Fibroblast of skin of back (primary cell): ENCODE measurements around the gene TLE6.
"Not testable (repeated sequence)": the region's sequence is repeated elsewhere in the genome, so short reads cannot be mapped to it uniquely, and the experiment has no call there.

Experiments
- DNase-seq: peaks from one replicate; pipeline ENCODE4 v3.0.0-alpha.2; 2013

Gene TLE6

DNA sequence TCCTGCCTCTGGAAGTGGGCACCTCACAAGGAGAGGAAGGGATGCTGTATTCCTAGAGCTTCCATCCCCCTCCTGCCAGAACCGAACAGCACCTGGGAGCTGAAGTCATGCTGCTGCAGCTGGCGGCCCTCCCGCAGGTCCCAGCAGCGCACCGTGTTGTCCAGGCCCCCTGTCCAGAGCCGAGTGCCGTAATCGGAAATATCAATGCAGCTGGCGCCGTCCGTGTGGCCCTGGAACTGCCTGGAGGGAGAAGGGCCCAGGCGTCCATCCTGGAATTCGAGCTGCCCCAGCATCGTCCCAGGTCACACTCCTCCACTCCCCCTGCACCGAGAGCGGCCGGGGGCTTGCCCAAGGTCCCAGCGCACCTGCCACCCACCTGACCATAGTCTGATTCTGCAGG lies 28.0 kb downstream of the TLE6 start:
- DNase-seq: no peak

GRCh38 chr19:3006075-3006767 lies 28.9 kb downstream of the TLE6 start:
- DNase-seq: no peak

GRCh38 chr19:3007975-3008374 lies 30.6 kb downstream of the TLE6 start:
- no peak for DNase-seq

GRCh38 chr19:3008994-3009393 lies 31.6 kb downstream of the TLE6 start:
- DNase-seq: no peak

DNA sequence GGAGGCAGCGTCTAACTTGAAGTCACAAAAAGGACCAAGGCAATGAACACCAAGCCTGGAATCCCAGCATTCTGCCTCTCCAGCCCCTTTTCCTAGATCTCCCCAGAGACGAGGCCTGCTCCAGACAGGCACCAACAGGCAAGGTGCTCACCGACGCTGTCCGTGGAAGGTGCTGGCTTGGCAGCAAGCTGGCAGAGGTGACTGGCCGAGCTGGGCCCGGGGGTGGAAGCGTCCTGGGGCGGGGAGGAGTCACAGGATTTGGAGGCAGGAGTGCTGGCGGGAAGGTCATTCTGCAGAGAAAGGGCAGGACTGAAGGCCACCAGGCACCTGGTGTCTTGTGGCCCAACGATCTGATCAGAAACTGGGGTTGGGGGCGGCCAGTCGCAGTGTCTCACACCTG lies 33.5 kb downstream of the TLE6 start:
- DNase-seq: no peak

- DNase-seq: not testable (repeated sequence)
Measured at GRCh38 chr19:3012059-3012458, 34.7 kb downstream of the TLE6 start.

DNA sequence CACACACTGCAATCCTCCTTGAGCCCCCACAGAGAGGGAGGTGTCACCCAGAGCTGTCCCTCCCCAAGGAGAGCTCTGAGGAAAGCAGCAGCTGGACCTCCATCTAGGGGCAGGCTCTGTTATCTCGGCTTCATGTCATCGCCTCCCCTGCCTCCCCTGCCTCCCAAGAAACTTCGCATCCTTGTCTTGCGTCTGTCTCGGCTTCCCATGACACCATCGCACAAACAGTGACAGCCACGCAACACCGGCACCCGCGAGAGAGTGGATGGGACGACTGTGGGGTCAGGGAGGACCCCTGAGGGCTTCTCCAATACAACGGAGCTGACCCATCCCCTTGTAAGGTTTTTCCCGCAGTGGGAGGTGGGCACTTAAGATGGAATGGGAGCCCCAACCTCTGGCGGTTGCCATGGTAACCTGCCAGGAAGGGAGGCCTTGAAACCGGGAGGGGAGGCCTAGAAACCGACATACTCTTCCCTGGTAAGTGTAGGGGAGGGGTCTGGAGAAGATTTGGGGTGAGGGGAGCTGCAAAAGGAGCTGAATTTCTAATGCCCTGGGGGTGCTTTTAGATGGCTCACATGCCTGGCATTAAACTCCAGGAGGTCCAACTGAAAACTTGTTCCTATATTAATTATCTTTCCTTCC lies 35.4 kb downstream of the TLE6 start:
- no peak for DNase-seq

DNA sequence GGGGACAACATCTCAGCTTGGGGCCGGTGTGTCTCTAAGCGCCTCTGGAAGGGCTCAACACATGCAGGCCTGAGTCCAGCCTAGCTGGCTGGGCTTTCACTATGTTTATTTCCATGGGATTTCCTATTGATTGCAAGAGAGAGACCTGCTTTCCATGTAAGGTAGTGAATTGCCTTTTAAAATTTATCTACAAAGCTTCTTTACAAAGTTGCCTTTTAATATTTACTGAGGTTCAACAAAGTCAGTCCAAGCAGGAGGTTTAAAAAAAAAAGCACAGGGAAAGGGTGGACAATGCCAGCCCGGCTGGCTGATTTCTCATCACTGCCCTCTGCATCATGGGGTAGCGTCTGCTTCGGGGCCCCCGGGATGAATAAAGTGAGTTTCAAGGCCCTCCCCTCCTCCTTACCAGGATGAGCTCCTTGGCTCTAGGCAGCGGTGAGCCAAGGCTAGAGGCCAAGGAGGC lies 35.9 kb downstream of the TLE6 start:
- no peak for DNase-seq

DNA sequence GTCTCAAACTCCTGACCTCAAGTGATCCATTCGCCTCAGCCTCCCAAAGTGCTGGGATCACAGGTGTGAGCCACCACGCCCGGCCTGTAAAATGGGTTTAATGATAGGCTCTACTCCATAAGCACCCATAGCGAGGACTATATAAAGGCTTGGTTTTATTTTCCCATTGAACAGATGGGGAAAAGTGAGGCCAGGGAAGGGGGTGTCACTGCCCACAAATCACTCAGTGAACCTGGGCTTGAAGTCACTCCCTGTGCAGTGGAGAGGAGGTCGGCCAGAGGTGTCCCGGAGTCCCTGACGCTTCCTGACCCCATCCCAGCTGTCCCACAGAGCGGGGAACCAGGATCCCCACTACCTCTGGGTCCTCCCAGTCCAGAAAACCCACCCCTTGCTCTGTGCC lies 36.8 kb downstream of the TLE6 start:
- no peak for DNase-seq

GRCh38 chr19:3015126-3016057 lies 38.0 kb downstream of the TLE6 start:
- no peak for DNase-seq

- no peak for DNase-seq
Measured at GRCh38 chr19:3017923-3018322, 40.6 kb downstream of the TLE6 start.

DNA sequence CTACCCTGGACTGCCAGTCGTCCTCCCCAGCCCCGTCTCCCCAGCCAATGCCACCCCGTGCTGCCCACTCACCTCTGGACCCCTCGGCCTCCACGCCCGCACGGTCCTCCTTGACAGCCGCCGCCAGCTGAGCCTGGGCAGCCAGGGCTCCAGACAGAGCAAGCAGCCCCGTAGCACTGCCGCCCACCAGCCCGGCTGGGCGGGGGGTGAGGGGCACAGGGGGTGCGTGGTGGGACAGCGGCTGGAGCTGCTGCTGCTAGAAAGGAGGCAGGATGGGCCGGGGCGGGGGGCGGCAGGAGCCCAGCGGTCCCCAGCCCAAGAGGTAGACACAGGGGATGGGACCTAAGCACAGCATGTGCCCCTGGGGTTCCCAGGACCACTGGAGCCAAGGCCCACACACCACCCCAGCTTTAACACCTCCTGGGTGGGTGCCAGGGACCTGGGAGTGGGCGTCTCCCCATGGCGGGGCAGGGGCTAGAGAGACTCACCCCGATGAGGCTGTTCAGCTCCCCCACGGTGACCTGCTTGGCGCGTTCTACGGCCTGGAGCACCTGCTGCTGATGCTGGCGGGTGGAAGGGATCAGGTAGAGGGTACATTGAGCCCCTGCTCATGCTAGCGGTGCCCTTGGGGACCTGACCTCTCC lies 42.0 kb downstream of the TLE6 start:
- no peak for DNase-seq

- no peak for DNase-seq
Measured at GRCh38 chr19:3020321-3020960, 43.1 kb downstream of the TLE6 start.

DNA sequence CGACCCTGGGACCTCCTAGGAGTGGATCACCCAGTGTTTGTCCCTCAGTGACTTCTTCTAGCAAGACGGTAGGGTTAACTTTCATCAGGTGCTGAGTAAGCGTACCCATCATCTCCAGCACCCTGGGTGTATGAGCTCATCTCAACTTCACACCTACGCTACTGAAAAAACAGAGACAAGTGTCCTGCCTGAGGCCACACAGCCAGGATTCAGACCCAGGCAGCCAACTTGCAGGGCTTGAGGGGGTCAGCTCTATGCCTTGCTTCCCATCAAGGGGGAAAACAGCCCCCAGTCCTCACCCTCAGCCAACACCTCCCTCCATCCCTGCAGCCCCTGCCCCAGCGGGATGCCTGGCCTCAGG lies 47.1 kb downstream of the TLE6 start:
- DNase-seq: no peak

DNA sequence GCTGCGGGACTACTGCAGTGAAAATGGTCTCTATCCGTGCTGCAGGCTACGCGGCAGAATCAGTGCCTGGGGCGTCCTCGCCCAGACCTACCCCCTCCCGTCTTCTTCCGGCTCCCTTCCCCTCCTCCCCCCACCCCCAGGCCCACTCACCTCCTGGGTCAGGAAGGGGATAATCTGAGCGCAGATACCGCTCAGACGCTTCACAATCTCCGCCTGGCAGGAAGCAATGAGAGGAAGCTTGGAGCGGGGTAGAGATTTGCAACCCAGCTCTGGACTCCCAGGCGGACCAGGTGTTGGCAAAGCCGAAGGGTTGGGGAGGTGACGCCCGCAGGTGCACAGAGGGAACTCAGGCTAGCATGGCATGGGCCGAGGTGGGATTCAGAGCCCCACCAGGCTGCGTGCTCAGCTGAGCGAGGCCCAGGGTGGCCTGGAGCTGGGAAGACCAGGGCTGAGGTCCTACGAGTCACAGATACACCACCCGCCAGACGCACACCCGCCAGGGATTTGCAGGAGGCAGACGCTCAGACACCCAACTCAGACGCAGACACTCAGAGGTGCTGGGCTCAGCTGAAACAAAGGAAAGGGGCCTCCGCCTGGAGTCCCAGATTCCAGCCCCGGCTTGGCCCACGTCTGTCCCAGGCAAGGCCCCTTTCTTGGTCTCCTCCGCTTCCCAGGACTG lies 47.6 kb downstream of the TLE6 start:
- DNase-seq: no peak

GRCh38 chr19:3025549-3025886 lies 48.2 kb downstream of the TLE6 start:
- DNase-seq: no peak

GRCh38 chr19:3026768-3027167 lies 49.4 kb downstream of the TLE6 start:
- no peak for DNase-seq

DNA sequence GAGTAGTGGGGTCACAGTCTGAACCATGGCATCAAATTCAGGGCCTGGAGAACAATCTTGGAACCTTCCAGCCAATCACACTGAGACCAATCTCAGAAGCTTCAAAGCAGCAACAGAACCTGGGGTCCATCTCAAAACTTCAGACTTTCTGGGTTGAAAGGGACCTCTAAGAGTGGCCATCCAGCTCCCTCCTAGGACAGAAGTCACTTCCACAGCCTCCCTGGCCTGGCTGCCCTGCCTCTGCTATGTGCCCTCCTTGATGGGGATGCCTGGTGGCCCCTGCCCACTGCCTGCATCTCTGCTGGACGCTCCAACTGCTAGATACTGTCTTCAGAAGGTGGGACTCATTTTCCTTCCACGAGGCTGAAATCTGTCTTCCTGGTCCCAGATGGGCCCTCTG lies 49.9 kb downstream of the TLE6 start:
- DNase-seq: no peak

DNA sequence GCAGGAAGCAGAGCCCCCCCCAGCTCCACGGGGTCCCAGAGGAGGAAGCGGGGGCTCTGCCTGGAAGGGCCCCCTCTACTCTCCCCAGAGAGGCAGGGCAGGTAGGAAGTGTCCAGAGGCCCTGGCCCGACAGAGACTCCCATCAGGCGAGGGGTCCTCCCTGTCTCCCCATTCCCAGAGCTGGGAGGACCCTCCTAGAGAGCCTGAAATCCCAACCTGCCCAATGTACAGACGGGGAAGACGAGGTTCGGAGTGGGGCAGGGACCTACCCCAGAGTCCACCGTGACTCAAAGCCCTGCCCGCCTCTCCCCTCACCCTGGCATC lies 50.6 kb downstream of the TLE6 start:
- no peak for DNase-seq

- DNase-seq: no peak
Measured at GRCh38 chr19:3028305-3029064, 51.1 kb downstream of the TLE6 start.
